PFSK-1 (cell line): Measurements from ENCODE around the gene RAB11FIP3.

Experiments
- FOXP2 ChIP-seq: optimal IDR thresholded peaks from 2 replicates; pipeline ENCODE3; 2011; ENCODE audit warnings: borderline replicate concordance, control low read depth, inconsistent platforms; ENCODE audit not compliant: insufficient read depth; ENCODE audit errors: extremely low read length, extremely low read depth
- POLR2AphosphoS5 ChIP-seq: IDR thresholded peaks from 2 replicates; pipeline ENCODE4 v1.6.1; 2012; ENCODE audit warnings: low read depth, mild to moderate bottlenecking, control low read depth, low read length, moderate library complexity
- SIN3A ChIP-seq: IDR thresholded peaks from 2 replicates; pipeline ENCODE4 v1.6.1; 2012; ENCODE audit warnings: mild to moderate bottlenecking, low read length, moderate library complexity, borderline replicate concordance; ENCODE audit not compliant: insufficient read depth
- TAF1 ChIP-seq: IDR thresholded peaks from 2 replicates; pipeline ENCODE4 v1.6.1; 2012; ENCODE audit warnings: low read length, control low read depth, borderline replicate concordance; ENCODE audit not compliant: insufficient read depth
- TF ChIP-seq, protein P1 (sequence below), 2 experiments: IDR thresholded peaks; 2 replicates each; pipeline versions ENCODE4 v1.6.1 to v1.8.0; 2011 to 2012; ENCODE audit warnings: low read depth in 2 of 2, low read length in 2 of 2, control low read depth in 1 of 2, inconsistent platforms in 1 of 2, mild to moderate bottlenecking in 1 of 2, moderate library complexity in 1 of 2; ENCODE audit not compliant: insufficient read depth in 1 of 2

Gene RAB11FIP3

GRCh38 chr16:411576-412265 lies 13.7 kb upstream of the RAB11FIP3 start:
- TF ChIP-seq SIN3A: no peak
- no peak for TF ChIP-seq FOXP2
- TF ChIP-seq POLR2AphosphoS5: no peak
- TF ChIP-seq, protein P1, sequence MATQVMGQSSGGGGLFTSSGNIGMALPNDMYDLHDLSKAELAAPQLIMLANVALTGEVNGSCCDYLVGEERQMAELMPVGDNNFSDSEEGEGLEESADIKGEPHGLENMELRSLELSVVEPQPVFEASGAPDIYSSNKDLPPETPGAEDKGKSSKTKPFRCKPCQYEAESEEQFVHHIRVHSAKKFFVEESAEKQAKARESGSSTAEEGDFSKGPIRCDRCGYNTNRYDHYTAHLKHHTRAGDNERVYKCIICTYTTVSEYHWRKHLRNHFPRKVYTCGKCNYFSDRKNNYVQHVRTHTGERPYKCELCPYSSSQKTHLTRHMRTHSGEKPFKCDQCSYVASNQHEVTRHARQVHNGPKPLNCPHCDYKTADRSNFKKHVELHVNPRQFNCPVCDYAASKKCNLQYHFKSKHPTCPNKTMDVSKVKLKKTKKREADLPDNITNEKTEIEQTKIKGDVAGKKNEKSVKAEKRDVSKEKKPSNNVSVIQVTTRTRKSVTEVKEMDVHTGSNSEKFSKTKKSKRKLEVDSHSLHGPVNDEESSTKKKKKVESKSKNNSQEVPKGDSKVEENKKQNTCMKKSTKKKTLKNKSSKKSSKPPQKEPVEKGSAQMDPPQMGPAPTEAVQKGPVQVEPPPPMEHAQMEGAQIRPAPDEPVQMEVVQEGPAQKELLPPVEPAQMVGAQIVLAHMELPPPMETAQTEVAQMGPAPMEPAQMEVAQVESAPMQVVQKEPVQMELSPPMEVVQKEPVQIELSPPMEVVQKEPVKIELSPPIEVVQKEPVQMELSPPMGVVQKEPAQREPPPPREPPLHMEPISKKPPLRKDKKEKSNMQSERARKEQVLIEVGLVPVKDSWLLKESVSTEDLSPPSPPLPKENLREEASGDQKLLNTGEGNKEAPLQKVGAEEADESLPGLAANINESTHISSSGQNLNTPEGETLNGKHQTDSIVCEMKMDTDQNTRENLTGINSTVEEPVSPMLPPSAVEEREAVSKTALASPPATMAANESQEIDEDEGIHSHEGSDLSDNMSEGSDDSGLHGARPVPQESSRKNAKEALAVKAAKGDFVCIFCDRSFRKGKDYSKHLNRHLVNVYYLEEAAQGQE (IDR thresholded peaks at IDR 0.05; ENCODE audit: insufficient read depth in 1 of 2, low read depth in 2 of 2, low read length in 2 of 2): no peak
- TF ChIP-seq TAF1: no peak

DNA sequence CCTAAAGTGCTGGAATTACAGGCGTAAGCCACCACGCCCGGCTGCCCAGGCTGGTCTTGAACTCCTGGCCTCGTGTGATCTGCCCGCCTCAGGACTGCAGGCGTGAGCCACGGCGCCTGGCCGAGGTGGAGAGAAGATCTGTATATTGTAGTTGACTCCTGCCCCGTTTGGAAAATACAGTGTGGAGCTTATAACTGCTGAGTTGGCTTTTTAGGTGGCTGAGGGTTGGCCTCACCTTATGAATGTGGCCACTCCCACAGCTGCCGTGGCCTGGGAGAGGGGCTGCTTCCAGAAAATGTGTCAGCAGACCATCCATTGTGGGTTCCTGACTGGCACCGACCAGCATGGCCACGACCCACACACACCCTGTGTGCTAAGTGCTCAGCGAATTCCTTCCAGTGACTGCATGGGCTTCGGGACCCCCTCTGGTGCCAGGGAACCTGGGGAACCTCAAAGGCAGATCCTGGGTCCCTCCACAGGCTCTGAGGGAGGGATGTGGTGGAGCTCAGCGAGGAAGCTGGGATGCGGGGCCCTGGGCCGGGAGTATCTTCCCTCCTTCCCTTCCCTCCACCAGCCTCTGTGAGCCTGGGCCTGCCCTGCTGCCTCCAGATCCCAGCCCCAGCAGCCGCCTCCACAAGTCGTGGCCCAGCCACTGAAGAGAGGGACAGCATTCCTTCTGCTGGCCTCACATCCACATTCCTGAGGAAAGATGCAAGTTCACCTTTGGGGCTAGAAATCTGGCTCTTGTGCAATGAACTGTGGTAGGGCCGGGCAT lies 10.9 kb upstream of the RAB11FIP3 start:
- TF ChIP-seq POLR2AphosphoS5: no peak
- TF ChIP-seq, protein P1 (IDR thresholded peaks at IDR 0.05; ENCODE audit: insufficient read depth in 1 of 2, low read depth in 2 of 2, low read length in 2 of 2): no peak
- TF ChIP-seq TAF1: no peak
- TF ChIP-seq FOXP2: no peak
- no peak for TF ChIP-seq SIN3A

GRCh38 chr16:424033-424622 lies 1.3 kb upstream of the RAB11FIP3 start:
- TF ChIP-seq SIN3A: no peak

DNA sequence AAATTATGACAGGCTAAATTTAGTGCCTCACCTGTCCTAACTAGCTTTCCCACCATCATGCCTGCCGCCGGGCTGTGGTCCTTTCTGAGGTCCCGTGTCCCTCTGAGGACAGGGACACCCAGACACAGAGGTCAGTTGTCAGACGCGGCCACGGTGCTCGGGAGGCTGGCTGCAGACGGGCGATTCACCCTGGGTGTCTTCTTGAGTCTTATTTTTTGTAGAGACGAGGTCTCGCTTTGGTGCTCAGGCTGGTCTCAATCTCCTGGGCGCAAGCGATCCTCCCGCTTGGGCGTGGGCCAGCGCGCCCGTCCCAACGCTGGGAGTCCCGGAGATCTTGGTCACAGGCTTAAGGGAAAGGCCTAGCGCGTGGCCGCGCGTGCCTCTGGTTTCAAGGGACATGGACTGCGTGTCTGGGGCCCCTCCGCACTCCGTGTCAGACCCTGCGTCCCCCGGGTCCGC lies 797 bp upstream of the RAB11FIP3 start:
- TF ChIP-seq POLR2AphosphoS5 (no peak), FOXP2 (no peak), SIN3A (no peak), TAF1 (no peak)
- TF ChIP-seq, protein P1 (IDR thresholded peaks at IDR 0.05; ENCODE audit: insufficient read depth in 1 of 2, low read depth in 2 of 2, low read length in 2 of 2): no peak

DNA sequence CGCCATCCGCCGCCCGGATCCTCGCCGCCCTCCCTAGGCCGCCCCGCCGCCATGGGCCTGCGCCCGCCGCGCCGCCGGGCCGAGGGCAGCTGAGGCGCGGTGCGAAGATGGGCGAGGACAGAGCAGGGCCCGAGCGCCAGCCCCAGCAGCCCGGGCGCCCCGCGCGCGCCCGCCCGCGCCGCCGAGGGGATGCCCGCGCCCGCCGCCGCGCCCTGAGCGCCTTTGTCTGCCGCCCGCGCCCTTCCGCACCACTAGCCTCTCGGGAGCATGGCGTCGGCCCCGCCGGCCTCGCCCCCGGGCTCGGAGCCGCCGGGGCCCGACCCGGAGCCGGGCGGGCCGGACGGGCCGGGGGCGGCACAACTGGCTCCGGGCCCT lies 278 bp downstream of the RAB11FIP3 start:
- TF ChIP-seq, protein P1 (IDR thresholded peaks at IDR 0.05; ENCODE audit: insufficient read depth in 1 of 2, low read depth in 2 of 2, low read length in 2 of 2): no peak
- TF ChIP-seq SIN3A (no peak), TAF1 (no peak), POLR2AphosphoS5 (no peak), FOXP2 (no peak)
